Mammary epithelial cell (primary cell): ENCODE data around the gene KLHDC8A.

Experiments
- EZH2 ChIP-seq: IDR thresholded peaks from 2 replicates; pipeline ENCODE4 v1.6.1; 2012; ENCODE audit warnings: low read length, inconsistent platforms, borderline replicate concordance
- TF ChIP-seq, protein P1 (sequence below), 2 donors: IDR thresholded peaks in 1 of 2; conservative IDR thresholded peaks in 1 of 2; 2 replicates each; pipeline ENCODE4 v1.5.1; 2011 to 2012; ENCODE audit warnings: inconsistent platforms in 2 of 2, low read length in 2 of 2, mild to moderate bottlenecking in 2 of 2, control low read depth in 1 of 2, low read depth in 1 of 2; ENCODE audit not compliant: insufficient read depth in 1 of 2; ENCODE audit errors: extremely low read depth in 1 of 2

DNA sequence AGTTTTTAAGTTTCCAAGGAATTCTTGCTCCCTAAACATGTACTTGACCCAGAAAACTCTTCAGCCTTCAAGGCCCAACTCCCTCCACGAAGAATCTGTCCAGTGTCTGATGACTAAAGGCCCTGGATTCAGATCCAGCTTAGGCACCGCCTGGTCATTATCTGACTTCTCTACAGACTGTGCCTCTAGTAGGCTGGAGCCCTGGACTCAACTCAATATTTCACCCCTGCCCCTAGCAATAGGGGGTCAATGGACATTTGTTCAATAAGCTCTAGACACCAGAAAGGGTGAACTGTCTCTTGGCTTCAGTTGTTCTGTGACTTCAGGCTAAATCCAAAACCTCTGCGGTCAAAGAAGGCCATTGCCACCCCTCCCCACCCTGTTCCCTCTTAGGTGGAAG lies 69.6 kb downstream of the KLHDC8A start:
- TF ChIP-seq, protein P1, sequence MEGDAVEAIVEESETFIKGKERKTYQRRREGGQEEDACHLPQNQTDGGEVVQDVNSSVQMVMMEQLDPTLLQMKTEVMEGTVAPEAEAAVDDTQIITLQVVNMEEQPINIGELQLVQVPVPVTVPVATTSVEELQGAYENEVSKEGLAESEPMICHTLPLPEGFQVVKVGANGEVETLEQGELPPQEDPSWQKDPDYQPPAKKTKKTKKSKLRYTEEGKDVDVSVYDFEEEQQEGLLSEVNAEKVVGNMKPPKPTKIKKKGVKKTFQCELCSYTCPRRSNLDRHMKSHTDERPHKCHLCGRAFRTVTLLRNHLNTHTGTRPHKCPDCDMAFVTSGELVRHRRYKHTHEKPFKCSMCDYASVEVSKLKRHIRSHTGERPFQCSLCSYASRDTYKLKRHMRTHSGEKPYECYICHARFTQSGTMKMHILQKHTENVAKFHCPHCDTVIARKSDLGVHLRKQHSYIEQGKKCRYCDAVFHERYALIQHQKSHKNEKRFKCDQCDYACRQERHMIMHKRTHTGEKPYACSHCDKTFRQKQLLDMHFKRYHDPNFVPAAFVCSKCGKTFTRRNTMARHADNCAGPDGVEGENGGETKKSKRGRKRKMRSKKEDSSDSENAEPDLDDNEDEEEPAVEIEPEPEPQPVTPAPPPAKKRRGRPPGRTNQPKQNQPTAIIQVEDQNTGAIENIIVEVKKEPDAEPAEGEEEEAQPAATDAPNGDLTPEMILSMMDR (conservative IDR thresholded peaks at IDR 0.05 in 1 of 2, IDR thresholded peaks at IDR 0.05 in 1 of 2; ENCODE audit: extremely low read depth in 1 of 2, insufficient read depth in 1 of 2, low read depth in 1 of 2, low read length in 2 of 2), result no peak
- TF ChIP-seq EZH2, result no peak
